ENCODE data around the gene TMEM123.

DNA sequence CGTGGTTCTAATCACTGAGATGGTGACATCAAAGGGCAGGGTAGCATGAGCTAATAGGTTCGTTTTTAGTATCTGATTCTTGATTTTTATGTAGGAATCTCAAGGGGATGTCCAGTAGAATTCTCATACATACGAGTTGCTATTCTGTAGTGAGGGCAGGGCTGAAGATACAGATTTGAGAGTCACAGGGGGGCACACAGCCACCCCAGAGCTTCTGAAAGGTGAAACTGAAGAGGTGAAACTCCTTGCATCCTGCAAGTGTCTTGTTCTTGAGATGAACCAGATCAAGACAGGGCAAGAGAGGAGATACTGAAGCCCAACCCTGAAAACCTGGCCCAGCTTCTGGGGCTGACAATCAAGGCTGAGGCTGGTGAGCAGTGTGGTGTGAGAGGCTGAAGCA is 35.6 kb upstream of the TMEM123 start:
- TF ChIP-seq POLR2A (IDR thresholded peaks at IDR 0.05) (no peak), POLR2AphosphoS5 (IDR thresholded peaks at IDR 0.05) (no peak)

Measured in suprapubic skin (tissue), 4 donors.